CD4-positive, alpha-beta T cell treated with Interleukin-21 for 1 hour (primary cell): Measurements from ENCODE around the gene PRKD3.
"Not testable (repeated sequence)": the region's sequence is repeated elsewhere in the genome, so short reads cannot be mapped to it uniquely, and the experiment has no call there.

ENCODE experiments used
- DNase-seq: peaks from one replicate; pipeline ENCODE4 v3.0.0-alpha.2; 2020

PRKD3 gene

GRCh38 chr2:37306024-37306423 is 18.6 kb downstream of the PRKD3 start:
- DNase-seq = no peak

GRCh38 chr2:37302701-37303252 is 21.9 kb downstream of the PRKD3 start:
- no peak for DNase-seq

- DNase-seq = no peak
These were observed 23.2 kb downstream of the PRKD3 start for GRCh38 chr2:37301408-37301807.

GRCh38 chr2:37300578-37300977 is 24.1 kb downstream of the PRKD3 start:
- DNase-seq = no peak

- no peak for DNase-seq
These were observed 24.5 kb downstream of the PRKD3 start for GRCh38 chr2:37300146-37300545.

- DNase-seq = no peak
These were observed 27.0 kb downstream of the PRKD3 start for GRCh38 chr2:37297632-37298031.

- DNase-seq = no peak
These were observed 29.1 kb downstream of the PRKD3 start for GRCh38 chr2:37295469-37296073.

GRCh38 chr2:37294858-37295257 is 29.8 kb downstream of the PRKD3 start:
- not testable (repeated sequence) for DNase-seq

GRCh38 chr2:37291680-37292079 is 33.0 kb downstream of the PRKD3 start:
- no peak for DNase-seq

- DNase-seq = peak; percentile 22
These were observed 36.7 kb downstream of the PRKD3 start for GRCh38 chr2:37287966-37288365.

GRCh38 chr2:37284381-37284780 is 40.3 kb downstream of the PRKD3 start:
- DNase-seq = no peak

- no peak for DNase-seq
These were observed 41.4 kb downstream of the PRKD3 start for GRCh38 chr2:37283207-37283606.

- DNase-seq = no peak
These were observed 41.9 kb downstream of the PRKD3 start for GRCh38 chr2:37282746-37283145.

- no peak for DNase-seq
These were observed 42.7 kb downstream of the PRKD3 start for GRCh38 chr2:37281916-37282315.

- DNase-seq = no peak
These were observed 48.3 kb downstream of the PRKD3 start for GRCh38 chr2:37276291-37276690.
